Natural killer cell (primary cell): ENCODE measurements around the gene EEF1AKMT1. TPM values are rescaled to one million over a fixed set of nuclear protein-coding genes. Genes with fewer than 3 reads are reported as not detected.

Experiments
- ATAC-seq, 3 donors: fragments of 150-1000 bp in 2 of 3; fragments of 200-7000 bp in 1 of 3; cut with Tn5 transposase; 1 replicate in 1 of 3; 2 replicates in 2 of 3; pipeline ENCODE4 v1.10.0; 2021; ENCODE audit warnings: mild to moderate bottlenecking in 2 of 3, moderate library complexity in 2 of 3
- DNase-seq, 2 donors: peaks; one replicate each; pipeline versions ENCODE4 v3.0.0 to v3.0.0-alpha.2; 2013 to 2021; ENCODE audit warnings: mixed read lengths in 1 of 2
- H3K27ac ChIP-seq: one replicate; pipeline ENCODE4 v1.5.1; 2013; ENCODE audit warnings: mild to moderate bottlenecking, low read length
- H3K27me3 ChIP-seq: one replicate; pipeline ENCODE4 v1.6.1; 2013; ENCODE audit warnings: low read length; ENCODE audit not compliant: control insufficient read depth, insufficient read depth
- H3K36me3 ChIP-seq: one replicate; pipeline ENCODE4 v1.6.1; 2013; ENCODE audit warnings: low read length; ENCODE audit not compliant: control insufficient read depth, insufficient read depth
- H3K4me1 ChIP-seq: one replicate; pipeline ENCODE4 v1.6.1; 2013; ENCODE audit warnings: low read length; ENCODE audit not compliant: control insufficient read depth, insufficient read depth
- H3K4me3 ChIP-seq: one replicate; pipeline ENCODE4 v1.5.1; 2013; ENCODE audit warnings: low read length
- H3K9me3 ChIP-seq: one replicate; pipeline ENCODE4 v1.6.1; 2013; ENCODE audit warnings: low read length; ENCODE audit not compliant: control insufficient read depth, insufficient read depth
- H3K27ac Mint-ChIP-seq, 2 donors: one replicate each; pipeline ENCODE4 v1.8.0; 2022; ENCODE audit warnings: mild to moderate bottlenecking in 2 of 2, mixed read lengths in 2 of 2, moderate library complexity in 1 of 2
- H3K27me3 Mint-ChIP-seq, 2 donors: one replicate each; pipeline ENCODE4 v1.8.0; 2022; ENCODE audit warnings: low read depth in 2 of 2, mixed read lengths in 2 of 2
- H3K36me3 Mint-ChIP-seq: one replicate; pipeline ENCODE4 v1.8.0; 2022; ENCODE audit warnings: mixed read lengths
- H3K4me1 Mint-ChIP-seq, 2 donors: one replicate each; pipeline ENCODE4 v1.8.0; 2022; ENCODE audit warnings: mixed read lengths in 2 of 2
- H3K4me3 Mint-ChIP-seq: one replicate; pipeline ENCODE4 v1.8.0; 2022; ENCODE audit warnings: mild to moderate bottlenecking, moderate library complexity, mixed read lengths
- H3K9me3 Mint-ChIP-seq, 2 donors: one replicate each; pipeline ENCODE4 v1.8.0; 2022; ENCODE audit warnings: mixed read lengths in 2 of 2
- CTCF ChIP-seq: fragments of 200-600 bp; IDR thresholded peaks from one replicate; pipeline ENCODE4 v1.8.0; 2022; ENCODE audit warnings: antibody characterized with exemption
- WGBS: methylation state at CpG from one replicate; pipeline ENCODE4 v1.1.7; 2013; ENCODE audit warnings: missing lambda C conversion rate; ENCODE audit not compliant: insufficient coverage; 5-methylcytosine and 5-hydroxymethylcytosine counted together
- intact Hi-C: fragments of 100-400 bp; cut with micrococcal nuclease; formaldehyde crosslinking; loops from one replicate; pipeline ENCODE4 v1.14.2; 2022
- total RNA-seq, 4 donors: library from RNA; stranded (reverse); fragments of 120-200 nt in 1 of 4; gene quantifications; one replicate each; pipeline versions ENCODE4 v1.2.3 to v1.2.4, GENCODE V29; 2013 to 2022

Gene EEF1AKMT1
- total RNA-seq, 3 donors from 2014 or later (not counting 1 experiment from before 2014, with no cell fraction given), result 3.8 to 5.1 (median 4.6) TPM

- Mint-ChIP-seq H3K9me3 (no peaks in the 10 kb centered on the region), H3K36me3 (no peaks in the 10 kb centered on the region), H3K27ac (no peak overlapping the region), H3K27me3 (peaks cover 18 to 24% of the 10 kb centered on the region in 2 donors), H3K4me1 (peaks cover 7 to 9% of the 10 kb centered on the region in 2 donors), H3K4me3 (no peak overlapping the region)
- intact Hi-C loops, result no loop called here
- no peaks in the 10 kb centered on the region for H3K27me3 ChIP-seq
- peaks cover 7% of the 10 kb centered on the region for H3K4me1 ChIP-seq
- H3K27ac ChIP-seq, result no peak overlapping the region
- 74% methylated on average over 7 of the region's 9 CpGs for WGBS
- no peak overlapping the region for H3K4me3 ChIP-seq
- no peaks in the 10 kb centered on the region for H3K9me3 ChIP-seq
- TF ChIP-seq CTCF, result no peak
- ATAC-seq, result no peak
- no peaks in the 10 kb centered on the region for H3K36me3 ChIP-seq
- DNase-seq, result no peak
These were observed 59.0 kb downstream of the EEF1AKMT1 start for GRCh38 chr13:20714563-20715329.

GRCh38 chr13:20714161-20714560 lies 59.6 kb downstream of the EEF1AKMT1 start:
- Histone ChIP-seq H3K27ac (no peak overlapping the region), H3K27me3 (no peaks in the 10 kb centered on the region), H3K9me3 (no peaks in the 10 kb centered on the region), H3K4me3 (no peak overlapping the region), H3K36me3 (no peaks in the 10 kb centered on the region), H3K4me1 (peaks cover 7% of the 10 kb centered on the region)
- intact Hi-C loops, result no loop called here
- no peak for ATAC-seq
- 85% methylated on average over 8 of the region's 8 CpGs for WGBS
- H3K36me3 Mint-ChIP-seq, result no peaks in the 10 kb centered on the region
- H3K4me3 Mint-ChIP-seq, result no peak overlapping the region
- no peaks in the 10 kb centered on the region for H3K9me3 Mint-ChIP-seq
- no peak for DNase-seq
- no peak for TF ChIP-seq CTCF
- H3K27me3 Mint-ChIP-seq, result peaks cover 18 to 24% of the 10 kb centered on the region in 2 donors
- peaks cover 7 to 9% of the 10 kb centered on the region in 2 donors for H3K4me1 Mint-ChIP-seq
- no peak overlapping the region for H3K27ac Mint-ChIP-seq

DNA sequence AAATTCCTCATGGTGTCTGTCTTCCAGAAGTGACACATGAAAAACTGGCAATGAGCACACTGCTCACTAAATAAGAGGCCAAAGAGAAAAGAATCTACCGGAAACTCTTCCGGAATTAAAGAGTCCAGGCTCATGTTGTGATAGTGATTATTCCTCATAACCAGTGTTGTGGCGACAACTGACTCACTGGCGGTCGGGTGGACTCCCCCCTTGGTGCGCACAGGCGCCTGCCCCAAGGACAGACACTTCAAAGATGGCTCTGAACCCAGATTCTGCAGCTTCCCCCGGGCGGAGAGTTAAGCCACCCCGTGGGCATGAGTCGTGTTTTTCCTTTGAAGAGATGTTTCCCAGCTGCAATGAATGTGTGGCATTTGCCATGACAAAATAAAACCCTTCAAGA lies 60.0 kb downstream of the EEF1AKMT1 start:
- no peak for DNase-seq
- H3K4me1 ChIP-seq, result peaks cover 7% of the 10 kb centered on the region
- no peaks in the 10 kb centered on the region for H3K36me3 ChIP-seq
- Mint-ChIP-seq H3K36me3 (no peaks in the 10 kb centered on the region), H3K4me1 (peaks cover 7 to 9% of the 10 kb centered on the region in 2 donors), H3K27me3 (peaks cover 18 to 24% of the 10 kb centered on the region in 2 donors), H3K4me3 (no peak overlapping the region), H3K9me3 (no peaks in the 10 kb centered on the region), H3K27ac (no peak overlapping the region)
- H3K27me3 ChIP-seq, result no peaks in the 10 kb centered on the region
- intact Hi-C loops, result no loop called here
- 75% methylated on average over 11 of the region's 11 CpGs for WGBS
- no peak for TF ChIP-seq CTCF
- no peaks in the 10 kb centered on the region for H3K9me3 ChIP-seq
- no peak overlapping the region for H3K27ac ChIP-seq
- no peak overlapping the region for H3K4me3 ChIP-seq
- no peak for ATAC-seq

GRCh38 chr13:20713014-20713376 lies 60.8 kb downstream of the EEF1AKMT1 start:
- Mint-ChIP-seq H3K4me1 (peaks cover 7 to 9% of the 10 kb centered on the region in 2 donors), H3K27ac (no peak overlapping the region), H3K36me3 (no peaks in the 10 kb centered on the region), H3K4me3 (no peak overlapping the region), H3K9me3 (no peaks in the 10 kb centered on the region), H3K27me3 (peaks cover 18 to 24% of the 10 kb centered on the region in 2 donors)
- H3K27ac ChIP-seq, result no peak overlapping the region
- H3K27me3 ChIP-seq, result no peaks in the 10 kb centered on the region
- 75% methylated on average over 11 of the region's 11 CpGs for WGBS
- DNase-seq, result no peak
- intact Hi-C loops, result no loop called here
- no peaks in the 10 kb centered on the region for H3K9me3 ChIP-seq
- ATAC-seq, result no peak
- no peaks in the 10 kb centered on the region for H3K36me3 ChIP-seq
- no peak overlapping the region for H3K4me3 ChIP-seq
- peaks cover 7% of the 10 kb centered on the region for H3K4me1 ChIP-seq
- TF ChIP-seq CTCF, result no peak
